22Rv1 (cell line): ENCODE data around the gene PCSK2.

Source experiments
- ZFX ChIP-seq: fragments of 450-650 bp; IDR thresholded peaks from 2 replicates; pipeline ENCODE4 v1.6.1; 2017; ENCODE audit warnings: antibody characterized with exemption, borderline replicate concordance
- TF ChIP-seq, protein P1 (sequence below): fragments of 450-650 bp; IDR thresholded peaks from 2 replicates; pipeline ENCODE4 v1.5.1; 2017; ENCODE audit warnings: mild to moderate bottlenecking

DNA sequence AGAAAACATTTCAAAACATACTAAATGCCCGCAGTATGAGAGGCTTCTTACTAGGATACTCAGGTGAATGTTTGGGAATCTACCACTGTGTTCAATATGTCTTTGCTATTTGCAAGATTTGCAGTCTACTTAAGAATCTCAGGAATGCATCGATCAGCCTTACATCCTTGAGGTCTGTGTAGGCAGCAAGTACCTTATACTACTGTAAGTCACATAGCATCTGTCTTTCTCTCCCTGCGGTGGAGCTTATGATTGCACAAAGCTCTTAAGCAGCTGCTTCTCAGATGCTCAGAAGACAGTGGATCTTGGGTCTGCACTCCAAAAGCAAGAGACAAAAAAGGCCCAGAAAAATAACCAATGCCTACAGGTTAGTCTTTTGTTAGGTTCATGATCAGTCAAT lies 21.4 kb downstream of the PCSK2 start:
- TF ChIP-seq, protein P1, sequence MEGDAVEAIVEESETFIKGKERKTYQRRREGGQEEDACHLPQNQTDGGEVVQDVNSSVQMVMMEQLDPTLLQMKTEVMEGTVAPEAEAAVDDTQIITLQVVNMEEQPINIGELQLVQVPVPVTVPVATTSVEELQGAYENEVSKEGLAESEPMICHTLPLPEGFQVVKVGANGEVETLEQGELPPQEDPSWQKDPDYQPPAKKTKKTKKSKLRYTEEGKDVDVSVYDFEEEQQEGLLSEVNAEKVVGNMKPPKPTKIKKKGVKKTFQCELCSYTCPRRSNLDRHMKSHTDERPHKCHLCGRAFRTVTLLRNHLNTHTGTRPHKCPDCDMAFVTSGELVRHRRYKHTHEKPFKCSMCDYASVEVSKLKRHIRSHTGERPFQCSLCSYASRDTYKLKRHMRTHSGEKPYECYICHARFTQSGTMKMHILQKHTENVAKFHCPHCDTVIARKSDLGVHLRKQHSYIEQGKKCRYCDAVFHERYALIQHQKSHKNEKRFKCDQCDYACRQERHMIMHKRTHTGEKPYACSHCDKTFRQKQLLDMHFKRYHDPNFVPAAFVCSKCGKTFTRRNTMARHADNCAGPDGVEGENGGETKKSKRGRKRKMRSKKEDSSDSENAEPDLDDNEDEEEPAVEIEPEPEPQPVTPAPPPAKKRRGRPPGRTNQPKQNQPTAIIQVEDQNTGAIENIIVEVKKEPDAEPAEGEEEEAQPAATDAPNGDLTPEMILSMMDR, result no peak
- TF ChIP-seq ZFX, result no peak
